Fibroblast of lung (primary cell): ENCODE measurements around the gene E2F1. TPM values are rescaled to one million over a fixed set of nuclear protein-coding genes. Genes with fewer than 3 reads are reported as not detected.

ENCODE experiments used
- DNase-seq, 2 donors: peaks; one replicate each; pipeline versions ENCODE4 v3.0.0 to v3.0.0-alpha.2; 2010; ENCODE audit warnings: low read depth in 2 of 2
- H2AFZ ChIP-seq: 2 replicates; pipeline ENCODE4 v1.5.1; 2012; ENCODE audit warnings: low read length, control low read depth, inconsistent platforms
- H3K27ac ChIP-seq: 2 replicates; pipeline ENCODE4 v1.5.1; 2011; ENCODE audit warnings: low read length, control low read depth; ENCODE audit not compliant: insufficient read depth
- H3K27me3 ChIP-seq: 2 replicates; pipeline ENCODE4 v1.5.1; 2011; ENCODE audit warnings: mild to moderate bottlenecking, low read length; ENCODE audit not compliant: control insufficient read depth, insufficient read depth
- H3K36me3 ChIP-seq: 2 replicates; pipeline ENCODE4 v1.5.1; 2011; ENCODE audit warnings: low read length; ENCODE audit not compliant: control insufficient read depth, insufficient read depth
- H3K4me1 ChIP-seq: 2 replicates; pipeline ENCODE4 v1.5.1; 2011; ENCODE audit warnings: low read length; ENCODE audit not compliant: control insufficient read depth, insufficient read depth; ENCODE audit errors: extremely low read depth
- H3K4me2 ChIP-seq: 2 replicates; pipeline ENCODE4 v1.5.1; 2011; ENCODE audit warnings: low read length, control low read depth; ENCODE audit not compliant: insufficient read depth; ENCODE audit errors: extremely low read depth
- H3K4me3 ChIP-seq, 4 experiments: fragments of 200-600 bp in 1 of 4; sonication (generic) in 1 of 4; replicated peaks in 1 of 4; 2 replicates each; pipeline ENCODE4 v1.5.1; 2011 to 2016; ENCODE audit warnings: low read length in 4 of 4, low read depth in 3 of 4, mild to moderate bottlenecking in 3 of 4, control low read depth in 2 of 4, inconsistent platforms in 1 of 4, mixed read lengths in 1 of 4; ENCODE audit not compliant: insufficient read depth in 1 of 4; ENCODE audit errors: control extremely low read depth in 1 of 4
- H3K79me2 ChIP-seq: 2 replicates; pipeline ENCODE4 v1.5.1; 2012; ENCODE audit warnings: mild to moderate bottlenecking, low read length, inconsistent platforms; ENCODE audit not compliant: control insufficient read depth, insufficient read depth
- H3K9ac ChIP-seq: 2 replicates; pipeline ENCODE4 v1.5.1; 2011; ENCODE audit warnings: mild to moderate bottlenecking, low read length, control low read depth; ENCODE audit not compliant: insufficient read depth
- H3K9me3 ChIP-seq: 2 replicates; pipeline ENCODE4 v1.5.1; 2012; ENCODE audit warnings: low read depth, low read length; ENCODE audit not compliant: control insufficient read depth, insufficient read depth
- H4K20me1 ChIP-seq: 2 replicates; pipeline ENCODE4 v1.5.1; 2011; ENCODE audit warnings: low read length; ENCODE audit not compliant: control insufficient read depth, insufficient read depth; ENCODE audit errors: extremely low read depth
- EZH2 ChIP-seq: IDR thresholded peaks from 2 replicates; pipeline ENCODE4 v1.5.1; 2012; ENCODE audit warnings: low read length, control low read depth, mild to moderate bottlenecking; ENCODE audit errors: missing control alignments
- polyA minus RNA-seq: library from RNA; depleted of rRNA, polyadenylated mRNA; stranded (reverse); fragments of >200 nt; gene quantifications from 2 replicates; pipeline ENCODE4 v1.2.3, GENCODE V29; 2011; ENCODE audit warnings: low replicate concordance
- polyA plus RNA-seq, 2 donors: library from polyadenylated mRNA; depleted of rRNA in 1 of 2; stranded (reverse) in 1 of 2; unstranded in 1 of 2; fragments of >200 nt; gene quantifications; 2 replicates each; pipeline ENCODE4 v1.2.1, GENCODE V29; 2011 to 2012; ENCODE audit warnings: missing spikeins in 1 of 2
- total RNA-seq: library from RNA; depleted of rRNA; stranded (reverse); fragments of >200 nt; gene quantifications from 2 replicates; pipeline ENCODE4 v1.2.1, GENCODE V29; 2014
- TF ChIP-seq, protein P1 (sequence below), 2 donors: IDR thresholded peaks in 1 of 2; conservative IDR thresholded peaks in 1 of 2; 1 replicate in 1 of 2; 2 replicates in 1 of 2; pipeline ENCODE4 v1.5.1; 2011 to 2012; ENCODE audit warnings: low read length in 2 of 2, control low read depth in 1 of 2, inconsistent platforms in 1 of 2, low read depth in 1 of 2, mild to moderate bottlenecking in 1 of 2

E2F1 gene, protein sequence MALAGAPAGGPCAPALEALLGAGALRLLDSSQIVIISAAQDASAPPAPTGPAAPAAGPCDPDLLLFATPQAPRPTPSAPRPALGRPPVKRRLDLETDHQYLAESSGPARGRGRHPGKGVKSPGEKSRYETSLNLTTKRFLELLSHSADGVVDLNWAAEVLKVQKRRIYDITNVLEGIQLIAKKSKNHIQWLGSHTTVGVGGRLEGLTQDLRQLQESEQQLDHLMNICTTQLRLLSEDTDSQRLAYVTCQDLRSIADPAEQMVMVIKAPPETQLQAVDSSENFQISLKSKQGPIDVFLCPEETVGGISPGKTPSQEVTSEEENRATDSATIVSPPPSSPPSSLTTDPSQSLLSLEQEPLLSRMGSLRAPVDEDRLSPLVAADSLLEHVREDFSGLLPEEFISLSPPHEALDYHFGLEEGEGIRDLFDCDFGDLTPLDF
- total RNA-seq: 0.51 and 2.1 TPM in 2 replicates
- polyA plus RNA-seq: 3.5 and 9.6 TPM in 2 replicates
- polyA plus RNA-seq (2012): 5.0 and 16.9 TPM in 2 replicates
- polyA minus RNA-seq: 11.5 and 29.2 TPM in 2 replicates

DNA sequence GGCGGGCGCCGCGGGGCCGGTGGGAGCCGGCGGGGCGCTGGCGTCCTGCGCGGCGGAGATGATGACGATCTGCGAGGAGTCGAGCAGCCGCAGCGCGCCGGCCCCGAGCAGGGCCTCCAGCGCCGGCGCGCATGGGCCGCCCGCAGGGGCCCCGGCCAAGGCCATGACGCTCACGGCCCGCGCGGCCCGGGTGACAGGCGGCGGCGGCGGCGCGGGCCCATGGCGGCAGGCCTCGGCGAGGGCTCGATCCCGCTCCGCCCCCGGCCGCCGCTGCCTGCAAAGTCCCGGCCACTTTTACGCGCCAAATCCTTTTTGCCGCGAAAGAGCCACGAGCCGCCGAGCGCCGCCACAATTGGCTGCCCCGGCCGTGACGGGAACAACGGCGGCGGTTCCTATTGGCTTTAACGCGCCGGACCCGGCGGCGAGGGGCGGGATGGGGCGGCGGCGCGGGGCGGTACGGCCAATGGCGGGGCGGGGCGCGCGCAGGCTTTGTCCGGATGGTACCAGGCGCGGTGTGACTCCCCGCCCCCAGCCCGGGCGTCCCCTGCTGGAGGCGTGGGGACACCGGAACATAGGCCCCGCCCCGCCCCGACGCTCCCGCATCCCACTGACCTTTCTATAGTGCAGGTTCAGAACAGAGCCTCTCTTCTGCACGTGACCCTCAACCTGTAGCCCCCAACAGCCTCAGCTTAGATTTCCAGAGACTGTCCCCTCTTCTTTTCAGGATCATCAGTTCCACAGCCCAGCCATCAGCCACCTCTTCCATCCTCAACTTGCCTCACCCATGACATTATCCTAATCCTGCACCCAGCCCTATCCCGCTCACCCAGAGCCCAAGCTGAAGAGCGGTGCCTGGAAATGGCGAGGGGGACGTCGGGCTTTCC, at the start of gene E2F1:
Gene E2F1 (minus strand): TSS at position 286 of the 884 bp plus-strand sequence. CDS start 121 bp downstream, at position 165.
- peak within 1 kb of the TSS; percentile 61 for H3K27ac ChIP-seq
- peak within 1 kb of the TSS; percentile 90 for H2AFZ ChIP-seq
- peak within 1 kb of the TSS; percentile 53 for H3K9ac ChIP-seq

DNA sequence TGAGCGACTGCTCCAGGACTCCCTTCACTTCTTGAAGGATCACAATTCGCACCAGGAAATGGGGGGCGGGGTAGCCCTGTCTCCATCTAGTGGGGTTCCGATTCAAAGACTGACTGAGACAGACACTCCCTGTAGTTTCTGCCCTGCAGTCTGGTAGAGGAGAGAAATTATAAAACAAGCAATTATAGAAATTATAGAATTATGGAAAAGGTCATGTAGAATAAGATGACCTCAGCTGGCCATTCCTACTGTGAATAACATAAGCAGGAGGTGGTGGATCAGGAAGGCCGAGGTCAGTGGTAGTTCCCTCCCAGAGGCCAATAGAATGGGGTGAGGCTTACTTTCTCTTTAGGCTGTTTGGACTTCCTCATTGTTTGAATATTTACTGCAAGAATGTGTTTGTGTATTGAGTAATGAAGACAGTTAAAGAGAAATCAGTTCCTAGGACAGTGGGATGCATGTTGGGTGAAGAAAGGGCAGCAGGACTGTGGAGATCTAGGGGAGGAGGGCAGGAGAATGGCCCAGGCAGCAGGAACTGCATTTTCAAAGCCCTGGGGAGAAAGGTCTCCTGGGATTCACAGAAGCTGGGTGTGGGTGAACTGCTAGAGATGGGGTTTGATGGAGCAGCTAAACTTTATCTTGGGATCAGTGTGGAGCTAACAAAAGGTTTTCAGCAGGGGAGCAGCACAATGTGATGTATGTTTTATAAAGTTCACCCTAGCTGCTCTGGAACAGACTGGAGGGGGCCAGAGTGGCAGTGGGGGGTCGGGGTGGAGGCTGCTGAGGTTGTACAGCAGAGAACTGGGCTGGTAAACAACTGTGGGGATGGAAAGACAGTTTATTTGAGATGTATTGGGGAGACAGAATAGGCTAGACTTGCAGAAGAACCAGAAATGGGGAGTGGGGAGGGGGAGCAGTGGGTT, 47.7 kb upstream of the E2F1 start:
- Histone ChIP-seq H3K9ac (no peak overlapping the region), H3K4me3 (peak overlapping the region in 1 of 4 experiments; percentile 21), H3K27me3 (no peaks in the 10 kb centered on the region), H3K9me3 (peaks cover 2% of the 10 kb centered on the region), H2AFZ (peak overlapping the region; percentile 52), H3K36me3 (no peaks in the 10 kb centered on the region), H4K20me1 (no peaks in the 10 kb centered on the region), H3K4me1 (peaks cover 12% of the 10 kb centered on the region), H3K79me2 (no peaks in the 10 kb centered on the region), H3K27ac (peak overlapping the region; percentile 17), H3K4me2 (peak overlapping the region; percentile 58)
- peak; percentile 58 to 64 for DNase-seq
- TF ChIP-seq, protein P1, sequence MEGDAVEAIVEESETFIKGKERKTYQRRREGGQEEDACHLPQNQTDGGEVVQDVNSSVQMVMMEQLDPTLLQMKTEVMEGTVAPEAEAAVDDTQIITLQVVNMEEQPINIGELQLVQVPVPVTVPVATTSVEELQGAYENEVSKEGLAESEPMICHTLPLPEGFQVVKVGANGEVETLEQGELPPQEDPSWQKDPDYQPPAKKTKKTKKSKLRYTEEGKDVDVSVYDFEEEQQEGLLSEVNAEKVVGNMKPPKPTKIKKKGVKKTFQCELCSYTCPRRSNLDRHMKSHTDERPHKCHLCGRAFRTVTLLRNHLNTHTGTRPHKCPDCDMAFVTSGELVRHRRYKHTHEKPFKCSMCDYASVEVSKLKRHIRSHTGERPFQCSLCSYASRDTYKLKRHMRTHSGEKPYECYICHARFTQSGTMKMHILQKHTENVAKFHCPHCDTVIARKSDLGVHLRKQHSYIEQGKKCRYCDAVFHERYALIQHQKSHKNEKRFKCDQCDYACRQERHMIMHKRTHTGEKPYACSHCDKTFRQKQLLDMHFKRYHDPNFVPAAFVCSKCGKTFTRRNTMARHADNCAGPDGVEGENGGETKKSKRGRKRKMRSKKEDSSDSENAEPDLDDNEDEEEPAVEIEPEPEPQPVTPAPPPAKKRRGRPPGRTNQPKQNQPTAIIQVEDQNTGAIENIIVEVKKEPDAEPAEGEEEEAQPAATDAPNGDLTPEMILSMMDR (conservative IDR thresholded peaks at IDR 0.05 in 1 of 2, IDR thresholded peaks at IDR 0.05 in 1 of 2; ENCODE audit: low read depth in 1 of 2, low read length in 2 of 2): no peak
- no peak for TF ChIP-seq EZH2

More for the DNA sequence above, at the start of gene E2F1:
- H3K36me3 ChIP-seq: no peaks in the 10 kb centered on the region
- H3K4me1 ChIP-seq: peaks cover 8% of the 10 kb centered on the region
- H3K4me3 ChIP-seq: peak within 1 kb of the TSS; percentile 54 to 67 (median 60)
- peak within 1 kb of the TSS; percentile 97 for H3K4me2 ChIP-seq
- TF ChIP-seq, protein P1 (conservative IDR thresholded peaks at IDR 0.05 in 1 of 2, IDR thresholded peaks at IDR 0.05 in 1 of 2; ENCODE audit: low read depth in 1 of 2, low read length in 2 of 2): peak; percentile 18 to 21
- no peak for TF ChIP-seq EZH2
- no peaks in the 10 kb centered on the region for H4K20me1 ChIP-seq
- peaks cover 14% of the 10 kb centered on the region for H3K79me2 ChIP-seq
- DNase-seq: peak; percentile 82 to 89
- no peaks in the 10 kb centered on the region for H3K27me3 ChIP-seq
- no peaks in the 10 kb centered on the region for H3K9me3 ChIP-seq
